TTC549 (cell line): ENCODE measurements around the gene RNASEH1.
A peak's percentile ranks its signal among the peaks of the same experiment; 100 is the strongest.
"Not testable (repeated sequence)": the region's sequence is repeated elsewhere in the genome, so short reads cannot be mapped to it uniquely, and the experiment has no call there.

ENCODE experiments used
- FAIRE-seq: peaks from 2 replicates; lab custom pipeline; 2012; peaks lifted over from hg19 to GRCh38; lab: Jason Lieb, UNC

Gene RNASEH1

DNA sequence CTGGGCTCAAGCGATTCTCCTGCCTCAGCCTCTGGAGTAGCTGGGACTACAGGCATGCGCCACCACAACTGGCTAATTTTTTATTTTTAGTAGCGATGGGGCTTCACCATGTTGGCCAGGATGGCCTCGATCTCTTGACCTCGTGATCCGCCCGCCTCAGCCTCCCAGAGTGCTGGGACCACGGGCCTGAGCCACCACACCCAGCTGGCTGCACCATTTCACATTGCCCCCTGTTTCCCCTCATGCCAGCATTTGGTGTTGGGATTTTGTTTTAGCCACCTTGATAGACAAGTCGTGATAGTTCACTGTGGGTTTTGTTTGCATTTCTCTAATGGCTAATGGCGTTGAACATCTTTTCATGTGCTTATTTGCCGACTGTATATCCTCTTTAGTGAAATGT lies 31.0 kb upstream of the RNASEH1 start:
- FAIRE-seq, result no peak

- no peak for FAIRE-seq
Observed at GRCh38 chr2:3588084-3588483, 30.0 kb upstream of the RNASEH1 start.

DNA sequence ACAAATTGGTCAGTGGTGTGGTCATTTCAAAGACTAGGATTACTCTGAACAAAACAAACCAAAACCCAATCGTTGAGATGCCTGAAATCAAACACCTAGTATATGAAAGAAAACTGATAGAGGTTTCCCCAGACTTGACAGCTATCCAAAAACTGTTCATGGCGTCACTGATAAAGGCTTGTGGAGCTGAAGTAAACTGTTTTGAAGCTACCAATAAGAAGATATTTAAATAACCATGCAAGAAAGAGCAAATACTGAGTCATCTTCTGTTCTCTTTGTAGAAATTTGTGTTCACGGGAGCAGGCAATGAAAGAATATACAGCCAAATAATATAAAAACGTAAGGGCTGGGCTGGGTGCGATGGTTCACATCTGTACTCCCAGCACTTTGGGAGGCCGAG lies 29.3 kb upstream of the RNASEH1 start:
- no peak for FAIRE-seq

- FAIRE-seq, result no peak
Observed at GRCh38 chr2:3587021-3587420, 28.9 kb upstream of the RNASEH1 start.

DNA sequence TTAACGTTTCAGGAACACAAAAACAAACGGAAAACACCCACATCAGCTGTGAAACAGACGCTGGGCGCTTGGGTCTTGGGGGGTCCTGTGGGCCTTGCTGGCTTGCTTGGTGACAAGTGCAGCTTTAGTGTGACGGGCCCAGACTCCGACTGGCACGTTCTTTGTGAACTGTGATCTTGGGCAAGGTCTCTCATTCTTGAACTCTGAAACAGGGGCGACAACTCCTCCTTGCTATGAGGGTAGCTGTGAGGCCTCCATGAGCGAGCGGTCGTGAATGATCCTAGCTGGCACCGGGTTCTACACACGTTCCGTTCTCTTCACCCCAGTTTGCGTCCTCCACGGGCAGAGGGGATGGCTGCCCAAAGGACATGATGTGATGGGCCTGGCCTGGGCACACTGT lies 28.1 kb upstream of the RNASEH1 start:
- no peak for FAIRE-seq

DNA sequence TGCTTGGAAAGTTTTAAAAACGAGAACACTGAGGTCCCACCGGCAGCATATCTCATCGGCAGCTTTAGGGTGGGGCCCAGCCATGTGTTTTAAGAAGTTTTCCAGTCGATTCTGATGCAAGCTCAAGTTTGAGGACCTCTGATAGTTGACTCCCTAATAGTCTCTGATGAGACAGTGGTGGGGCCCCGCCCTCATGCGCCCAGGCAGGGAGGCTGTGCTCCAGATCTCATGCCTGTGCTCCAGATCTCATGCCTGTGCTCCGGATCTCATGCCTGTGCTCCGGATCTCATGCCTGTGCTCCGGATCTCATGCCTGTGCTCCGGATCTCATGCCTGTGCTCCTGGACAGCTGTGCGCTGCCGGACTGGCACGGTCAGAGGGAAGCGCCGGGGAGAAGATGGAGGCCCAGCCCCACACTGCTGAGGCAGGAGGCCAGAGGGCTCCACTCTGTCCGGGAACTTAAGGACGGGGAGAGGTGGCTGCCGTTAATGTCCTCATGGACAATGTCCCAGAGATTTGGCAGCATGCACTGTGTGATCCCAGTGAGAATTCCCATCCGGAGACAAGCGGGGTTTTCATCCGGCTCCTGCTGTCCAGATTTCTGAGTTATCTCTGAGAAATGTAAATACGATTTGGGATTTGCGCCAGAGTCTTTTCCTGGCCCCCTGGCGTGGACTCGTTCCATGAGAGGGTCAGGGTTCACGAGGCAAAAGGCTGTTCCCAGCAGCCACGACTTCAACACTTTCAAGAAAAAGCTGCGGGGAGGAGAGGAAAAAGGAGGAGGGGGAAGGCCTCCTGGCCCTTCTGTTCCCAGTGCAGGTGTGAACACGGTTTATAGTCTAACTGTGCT lies 27.4 kb upstream of the RNASEH1 start:
- FAIRE-seq, result peak; percentile 19

- no peak for FAIRE-seq
Observed at GRCh38 chr2:3584608-3585260, 26.6 kb upstream of the RNASEH1 start.

- FAIRE-seq, result no peak
Observed at GRCh38 chr2:3584076-3584475, 25.9 kb upstream of the RNASEH1 start.

- FAIRE-seq, result no peak
Observed at GRCh38 chr2:3581367-3582262, 23.5 kb upstream of the RNASEH1 start.

GRCh38 chr2:3580449-3580848 lies 22.3 kb upstream of the RNASEH1 start:
- FAIRE-seq, result no peak

DNA sequence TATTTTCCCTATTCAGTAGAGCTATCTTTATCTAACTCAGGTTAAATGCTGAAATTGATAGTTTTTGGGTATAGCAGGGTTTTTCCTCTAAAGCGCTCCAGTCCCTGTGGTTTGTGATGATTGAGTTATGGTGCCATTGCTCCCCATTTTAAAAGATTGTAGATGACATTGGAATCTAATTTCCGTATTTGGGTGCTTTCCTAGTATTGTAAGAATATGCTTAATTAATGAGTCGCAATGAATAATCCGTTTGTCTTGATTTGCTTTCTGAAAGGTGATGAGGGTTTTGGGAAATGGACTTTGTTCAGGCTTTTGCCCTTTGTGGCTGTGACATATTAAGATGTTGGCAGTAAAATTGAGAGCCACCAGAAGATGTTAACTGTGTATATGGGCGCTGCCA lies 20.9 kb upstream of the RNASEH1 start:
- FAIRE-seq, result no peak

- FAIRE-seq, result not testable (repeated sequence)
Observed at GRCh38 chr2:3576263-3576630, 18.1 kb upstream of the RNASEH1 start.

GRCh38 chr2:3575534-3576262 lies 17.6 kb upstream of the RNASEH1 start:
- no peak for FAIRE-seq

DNA sequence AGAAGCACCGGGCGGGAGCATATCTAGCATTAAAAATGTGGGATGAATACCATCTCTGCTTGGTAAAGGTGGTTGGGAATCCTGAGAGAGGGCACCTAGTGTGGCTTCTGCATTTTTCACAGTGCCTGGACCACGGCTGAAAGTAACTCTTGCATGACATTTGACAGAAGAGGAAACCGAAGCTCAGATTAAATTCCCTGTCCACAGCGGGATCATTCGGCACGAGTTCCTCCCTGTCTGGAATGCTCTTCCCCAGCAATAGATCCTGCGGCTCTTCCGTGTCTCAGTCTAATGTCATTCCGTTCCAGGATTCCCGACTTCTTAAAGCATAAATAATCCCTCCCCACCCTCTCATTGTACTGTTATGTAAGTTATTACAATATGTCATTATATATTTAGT lies 16.0 kb upstream of the RNASEH1 start:
- FAIRE-seq, result no peak

DNA sequence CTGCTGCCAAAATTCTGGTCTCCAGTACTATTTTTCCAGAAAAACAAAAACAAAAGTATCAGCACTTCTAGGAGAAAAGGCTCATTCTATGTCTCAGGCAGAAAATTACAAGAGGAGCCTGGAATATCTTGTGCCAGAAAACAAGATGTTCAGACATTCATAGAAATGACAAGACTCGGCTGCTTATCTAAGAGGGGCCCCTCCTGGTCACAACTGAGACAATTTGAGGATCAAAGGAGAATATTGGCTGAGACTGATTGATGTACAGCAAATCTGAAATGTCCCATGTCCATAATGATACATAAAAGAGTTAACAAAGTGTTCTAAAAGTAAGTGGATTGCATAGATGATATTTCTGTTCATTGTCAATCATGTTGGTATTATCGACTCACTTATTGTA lies 14.5 kb upstream of the RNASEH1 start:
- FAIRE-seq, result no peak

GRCh38 chr2:3571284-3571683 lies 13.2 kb upstream of the RNASEH1 start:
- FAIRE-seq, result no peak

DNA sequence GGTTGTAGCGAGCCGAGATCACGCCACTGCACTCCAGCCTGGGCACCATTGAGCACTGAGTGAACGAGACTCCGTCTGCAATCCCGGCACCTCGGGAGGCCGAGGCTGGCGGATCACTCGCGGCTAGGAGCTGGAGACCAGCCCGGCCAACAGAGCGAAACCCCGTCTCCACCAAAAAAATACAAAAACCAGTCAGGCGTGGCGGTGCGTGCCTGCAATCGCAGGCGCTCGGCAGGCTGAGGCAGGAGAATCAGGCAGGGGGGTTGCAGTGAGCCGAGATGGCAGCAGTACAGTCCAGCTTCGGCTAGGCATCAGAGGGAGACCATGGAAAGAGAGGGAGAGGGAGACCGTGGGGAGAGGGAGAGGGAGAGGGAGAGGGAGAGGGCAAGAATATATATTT lies 11.5 kb upstream of the RNASEH1 start:
- FAIRE-seq, result not testable (repeated sequence)

GRCh38 chr2:3566806-3567205 lies 8.7 kb upstream of the RNASEH1 start:
- FAIRE-seq, result no peak

GRCh38 chr2:3565117-3565516 lies 7.0 kb upstream of the RNASEH1 start:
- FAIRE-seq, result no peak

DNA sequence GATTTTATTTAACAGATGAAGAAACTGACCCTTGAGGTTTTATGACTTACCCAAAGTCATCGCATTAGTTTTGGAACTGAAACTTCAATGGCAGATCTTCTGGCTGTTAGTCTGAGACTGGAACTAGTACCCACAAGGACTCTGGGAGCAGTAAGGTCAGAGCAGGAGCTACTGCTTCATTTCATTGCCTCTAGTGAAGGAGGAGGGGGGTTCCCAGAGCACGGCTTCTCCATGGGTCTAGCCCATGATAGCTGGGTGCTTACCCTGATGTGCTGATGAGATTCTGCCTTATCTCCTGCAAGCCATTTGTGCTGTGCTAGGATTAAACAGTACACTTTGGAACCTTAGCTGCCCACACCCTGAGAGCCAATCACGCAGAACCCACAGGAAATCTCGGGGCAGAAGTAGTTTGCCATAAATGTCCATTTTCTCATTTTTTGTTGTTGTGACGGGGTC lies 5.4 kb upstream of the RNASEH1 start:
- no peak for FAIRE-seq

- FAIRE-seq, result no peak
Observed at GRCh38 chr2:3557639-3558204, 411 bp downstream of the RNASEH1 start.

GRCh38 chr2:3553946-3554345 lies 4.2 kb downstream of the RNASEH1 start:
- no peak for FAIRE-seq
